ENCODE data around the gene SSU72.
"Not testable (repeated sequence)": the region's sequence is repeated elsewhere in the genome, so short reads cannot be mapped to it uniquely, and the experiment has no call there.

Gene SSU72

GRCh38 chr1:1519805-1520505 is 54.7 kb downstream of the SSU72 start:
- H3K79me2 ChIP-seq (ENCODE audit: control insufficient read depth, insufficient read depth, low read length); H4K5ac ChIP-seq (ENCODE audit: low read length); H2BK15ac ChIP-seq (replicated peaks; ENCODE audit: low read depth); H3K4me3 ChIP-seq (ENCODE audit: low read length); H3K18ac ChIP-seq (ENCODE audit: low read length); H3K56ac ChIP-seq (ENCODE audit: low read length); H4K8ac ChIP-seq (ENCODE audit: low read depth, low read length); H3K4me1 ChIP-seq (ENCODE audit: control insufficient read depth, low read depth, low read length); H2BK5ac ChIP-seq (ENCODE audit: low read length); H3K27me3 ChIP-seq (ENCODE audit: insufficient read depth, low read length, poor library complexity); H3K23ac ChIP-seq (ENCODE audit: low read length); H3K9ac ChIP-seq (ENCODE audit: low read length); H2AK5ac ChIP-seq (ENCODE audit: low read length); H3K4me2 ChIP-seq (ENCODE audit: low read length); H3K36me3 ChIP-seq (ENCODE audit: control insufficient read depth, insufficient read depth, low read length); H3K4ac ChIP-seq (ENCODE audit: low read depth, low read length); H3K79me1 ChIP-seq (ENCODE audit: low read length); H3K27ac ChIP-seq (ENCODE audit: low read depth, low read length); H2BK120ac ChIP-seq (ENCODE audit: low read depth, low read length); DNase-seq: not testable (repeated sequence)
- no CpG with 5 or more reads among the region's 51 CpGs for WGBS (ENCODE audit: extremely low coverage, insufficient coverage, low lambda C conversion rate)

- not testable (repeated sequence) for H3K4me3 ChIP-seq (ENCODE audit: low read length); H3K18ac ChIP-seq (ENCODE audit: low read length); H4K8ac ChIP-seq (ENCODE audit: low read depth, low read length); H3K9ac ChIP-seq (ENCODE audit: low read length); H3K27ac ChIP-seq (ENCODE audit: low read depth, low read length); H3K36me3 ChIP-seq (ENCODE audit: control insufficient read depth, insufficient read depth, low read length); H2AK5ac ChIP-seq (ENCODE audit: low read length); DNase-seq; H3K56ac ChIP-seq (ENCODE audit: low read length); H3K27me3 ChIP-seq (ENCODE audit: insufficient read depth, low read length, poor library complexity); H3K4ac ChIP-seq (ENCODE audit: low read depth, low read length); H3K23ac ChIP-seq (ENCODE audit: low read length); H3K79me1 ChIP-seq (ENCODE audit: low read length); H3K4me2 ChIP-seq (ENCODE audit: low read length); H3K79me2 ChIP-seq (ENCODE audit: control insufficient read depth, insufficient read depth, low read length); H3K4me1 ChIP-seq (ENCODE audit: control insufficient read depth, low read depth, low read length); H2BK15ac ChIP-seq (replicated peaks; ENCODE audit: low read depth); H2BK120ac ChIP-seq (ENCODE audit: low read depth, low read length); H2BK5ac ChIP-seq (ENCODE audit: low read length); H4K5ac ChIP-seq (ENCODE audit: low read length)
- WGBS (ENCODE audit: extremely low coverage, insufficient coverage, low lambda C conversion rate), result no CpG with 5 or more reads among the region's 19 CpGs
These were observed 56.0 kb downstream of the SSU72 start for GRCh38 chr1:1518621-1519007.

GRCh38 chr1:1517973-1518620 is 56.6 kb downstream of the SSU72 start:
- no peak for DNase-seq
- no peak overlapping the region for H4K8ac ChIP-seq (ENCODE audit: low read depth, low read length)
- no peak overlapping the region for H2AK5ac ChIP-seq (ENCODE audit: low read length)
- H3K4me2 ChIP-seq (ENCODE audit: low read length), result no peak overlapping the region
- no peak overlapping the region for H3K18ac ChIP-seq (ENCODE audit: low read length)
- no peak overlapping the region for H2BK15ac ChIP-seq (replicated peaks; ENCODE audit: low read depth)
- no CpG with 5 or more reads among the region's 28 CpGs for WGBS (ENCODE audit: extremely low coverage, insufficient coverage, low lambda C conversion rate)
- H2BK5ac ChIP-seq (ENCODE audit: low read length), result no peak overlapping the region
- no peaks in the 10 kb centered on the region for H3K4me1 ChIP-seq (ENCODE audit: control insufficient read depth, low read depth, low read length)
- H3K27me3 ChIP-seq (ENCODE audit: insufficient read depth, low read length, poor library complexity), result no peaks in the 10 kb centered on the region
- no peak overlapping the region for H3K9ac ChIP-seq (ENCODE audit: low read length)
- no peaks in the 10 kb centered on the region for H3K79me2 ChIP-seq (ENCODE audit: control insufficient read depth, insufficient read depth, low read length)
- H3K27ac ChIP-seq (ENCODE audit: low read depth, low read length), result no peak overlapping the region
- H3K4me3 ChIP-seq (ENCODE audit: low read length), result no peak overlapping the region
- H3K4ac ChIP-seq (ENCODE audit: low read depth, low read length), result no peak overlapping the region
- H3K23ac ChIP-seq (ENCODE audit: low read length), result no peak overlapping the region
- H3K56ac ChIP-seq (ENCODE audit: low read length), result no peak overlapping the region
- H2BK120ac ChIP-seq (ENCODE audit: low read depth, low read length), result no peak overlapping the region
- H4K5ac ChIP-seq (ENCODE audit: low read length), result no peak overlapping the region
- H3K79me1 ChIP-seq (ENCODE audit: low read length), result no peaks in the 10 kb centered on the region
- peaks cover 2% of the 10 kb centered on the region for H3K36me3 ChIP-seq (ENCODE audit: control insufficient read depth, insufficient read depth, low read length)

- H3K27me3 ChIP-seq (ENCODE audit: insufficient read depth, low read length, poor library complexity); H3K27ac ChIP-seq (ENCODE audit: low read depth, low read length); H3K18ac ChIP-seq (ENCODE audit: low read length); H3K4me3 ChIP-seq (ENCODE audit: low read length); H3K4me2 ChIP-seq (ENCODE audit: low read length); H3K79me1 ChIP-seq (ENCODE audit: low read length); H3K9ac ChIP-seq (ENCODE audit: low read length); H3K56ac ChIP-seq (ENCODE audit: low read length); H4K8ac ChIP-seq (ENCODE audit: low read depth, low read length); H2BK120ac ChIP-seq (ENCODE audit: low read depth, low read length); H3K23ac ChIP-seq (ENCODE audit: low read length); H3K4ac ChIP-seq (ENCODE audit: low read depth, low read length); H2BK5ac ChIP-seq (ENCODE audit: low read length); H3K36me3 ChIP-seq (ENCODE audit: control insufficient read depth, insufficient read depth, low read length); H3K79me2 ChIP-seq (ENCODE audit: control insufficient read depth, insufficient read depth, low read length); DNase-seq; H4K5ac ChIP-seq (ENCODE audit: low read length); H2AK5ac ChIP-seq (ENCODE audit: low read length); H2BK15ac ChIP-seq (replicated peaks; ENCODE audit: low read depth); H3K4me1 ChIP-seq (ENCODE audit: control insufficient read depth, low read depth, low read length): not testable (repeated sequence)
- no CpG with 5 or more reads among the region's 14 CpGs for WGBS (ENCODE audit: extremely low coverage, insufficient coverage, low lambda C conversion rate)
These were observed 57.7 kb downstream of the SSU72 start for GRCh38 chr1:1516923-1517322.

- no CpG with 5 or more reads among the region's 16 CpGs for WGBS (ENCODE audit: extremely low coverage, insufficient coverage, low lambda C conversion rate)
- not testable (repeated sequence) for H3K79me1 ChIP-seq (ENCODE audit: low read length); H3K79me2 ChIP-seq (ENCODE audit: control insufficient read depth, insufficient read depth, low read length); H3K18ac ChIP-seq (ENCODE audit: low read length); H3K27me3 ChIP-seq (ENCODE audit: insufficient read depth, low read length, poor library complexity); H3K23ac ChIP-seq (ENCODE audit: low read length); H3K4me2 ChIP-seq (ENCODE audit: low read length); H2AK5ac ChIP-seq (ENCODE audit: low read length); H3K4ac ChIP-seq (ENCODE audit: low read depth, low read length); H2BK120ac ChIP-seq (ENCODE audit: low read depth, low read length); H3K4me1 ChIP-seq (ENCODE audit: control insufficient read depth, low read depth, low read length); H3K27ac ChIP-seq (ENCODE audit: low read depth, low read length); H2BK5ac ChIP-seq (ENCODE audit: low read length); H2BK15ac ChIP-seq (replicated peaks; ENCODE audit: low read depth); H3K36me3 ChIP-seq (ENCODE audit: control insufficient read depth, insufficient read depth, low read length); H4K8ac ChIP-seq (ENCODE audit: low read depth, low read length); H3K56ac ChIP-seq (ENCODE audit: low read length); H3K4me3 ChIP-seq (ENCODE audit: low read length); DNase-seq; H3K9ac ChIP-seq (ENCODE audit: low read length); H4K5ac ChIP-seq (ENCODE audit: low read length)
These were observed 60.3 kb downstream of the SSU72 start for GRCh38 chr1:1514376-1514775.

GRCh38 chr1:1513675-1514074 is 61.0 kb downstream of the SSU72 start:
- not testable (repeated sequence) for H3K79me2 ChIP-seq (ENCODE audit: control insufficient read depth, insufficient read depth, low read length); H3K36me3 ChIP-seq (ENCODE audit: control insufficient read depth, insufficient read depth, low read length); H4K8ac ChIP-seq (ENCODE audit: low read depth, low read length); H4K5ac ChIP-seq (ENCODE audit: low read length); H3K4ac ChIP-seq (ENCODE audit: low read depth, low read length); H2BK15ac ChIP-seq (replicated peaks; ENCODE audit: low read depth); H3K23ac ChIP-seq (ENCODE audit: low read length); H3K4me2 ChIP-seq (ENCODE audit: low read length); H3K27me3 ChIP-seq (ENCODE audit: insufficient read depth, low read length, poor library complexity); H2AK5ac ChIP-seq (ENCODE audit: low read length); DNase-seq; H2BK120ac ChIP-seq (ENCODE audit: low read depth, low read length); H2BK5ac ChIP-seq (ENCODE audit: low read length); H3K4me3 ChIP-seq (ENCODE audit: low read length); H3K27ac ChIP-seq (ENCODE audit: low read depth, low read length); H3K56ac ChIP-seq (ENCODE audit: low read length); H3K4me1 ChIP-seq (ENCODE audit: control insufficient read depth, low read depth, low read length); H3K9ac ChIP-seq (ENCODE audit: low read length); H3K79me1 ChIP-seq (ENCODE audit: low read length); H3K18ac ChIP-seq (ENCODE audit: low read length)
- no CpG with 5 or more reads among the region's 18 CpGs for WGBS (ENCODE audit: extremely low coverage, insufficient coverage, low lambda C conversion rate)
